Measurements from ENCODE around the gene ABT1. TPM values are rescaled to one million over a fixed set of nuclear protein-coding genes. Genes with fewer than 3 reads are reported as not detected.
A peak's percentile ranks its signal among the peaks of the same experiment; 100 is the strongest.
"Not testable (repeated sequence)": the region's sequence is repeated elsewhere in the genome, so short reads cannot be mapped to it uniquely, and the experiment has no call there.

ABT1 gene
- total RNA-seq (2014; rRNA removed) (26.9 and 33.7 TPM in 2 replicates), Bru-seq, nascent RNA (percentile 91 among the genes with signal in this experiment), BruChase-seq, experiment 1, labeled RNA remaining after a 6-hour chase (percentile 93 among the genes with signal in this experiment), BruChase-seq, experiment 2, labeled RNA remaining after a 2-hour chase (percentile 96 among the genes with signal in this experiment)
- long read RNA-seq, transcript ABT1-201 (3 exons, 2,949 nt) = major isoform, 62 of 71 reads
- long read RNA-seq, partial matches to known transcripts = 0 of 71 reads
- long read RNA-seq, other reads (novel, unspliced or antisense) = 9 of 71 reads

DNA sequence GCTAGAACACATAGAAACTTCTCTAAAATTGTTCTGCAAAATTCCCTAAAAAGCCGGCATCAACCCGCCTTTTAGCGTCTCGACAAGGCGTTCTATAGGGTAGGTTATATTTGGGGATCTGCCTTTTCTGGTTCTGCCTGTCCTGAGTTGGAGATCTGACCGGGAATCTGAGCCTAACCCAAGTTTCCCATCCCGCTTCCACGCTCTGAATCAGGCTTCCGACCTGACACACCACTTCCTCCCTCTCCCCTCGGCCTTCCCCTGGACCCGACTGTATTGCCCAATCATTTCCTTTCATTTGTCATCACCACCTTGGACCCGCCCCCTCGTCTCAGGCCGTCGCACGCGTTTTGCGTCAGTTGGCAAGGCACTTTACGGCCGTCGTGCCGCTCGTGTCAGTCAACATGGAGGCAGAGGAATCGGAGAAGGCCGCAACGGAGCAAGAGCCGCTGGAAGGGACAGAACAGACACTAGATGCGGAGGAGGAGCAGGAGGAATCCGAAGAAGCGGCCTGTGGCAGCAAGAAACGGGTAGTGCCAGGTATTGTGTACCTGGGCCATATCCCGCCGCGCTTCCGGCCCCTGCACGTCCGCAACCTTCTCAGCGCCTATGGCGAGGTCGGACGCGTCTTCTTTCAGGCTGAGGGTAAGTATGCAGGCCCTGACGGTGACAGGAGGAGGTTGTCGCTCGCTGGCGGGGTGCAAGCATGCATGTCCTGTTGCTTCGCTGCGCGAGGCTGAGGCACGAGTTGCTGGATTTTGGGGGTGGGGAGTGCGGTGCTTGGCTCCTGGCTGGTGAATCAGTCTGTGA lies at the start of gene ABT1:
ABT1 (plus strand) TSS at position 375 of the 810 bp plus-strand sequence; CDS start at position 405, 30 bp downstream.
- DNase-seq (peak; percentile 98), ATAC-seq (peak; percentile 91)
- no peak for TF ChIP-seq EZH2phosphoT487 (IDR thresholded peaks at IDR 0.05; ENCODE audit: borderline replicate concordance, low read length)
- TF ChIP-seq, protein P1, sequence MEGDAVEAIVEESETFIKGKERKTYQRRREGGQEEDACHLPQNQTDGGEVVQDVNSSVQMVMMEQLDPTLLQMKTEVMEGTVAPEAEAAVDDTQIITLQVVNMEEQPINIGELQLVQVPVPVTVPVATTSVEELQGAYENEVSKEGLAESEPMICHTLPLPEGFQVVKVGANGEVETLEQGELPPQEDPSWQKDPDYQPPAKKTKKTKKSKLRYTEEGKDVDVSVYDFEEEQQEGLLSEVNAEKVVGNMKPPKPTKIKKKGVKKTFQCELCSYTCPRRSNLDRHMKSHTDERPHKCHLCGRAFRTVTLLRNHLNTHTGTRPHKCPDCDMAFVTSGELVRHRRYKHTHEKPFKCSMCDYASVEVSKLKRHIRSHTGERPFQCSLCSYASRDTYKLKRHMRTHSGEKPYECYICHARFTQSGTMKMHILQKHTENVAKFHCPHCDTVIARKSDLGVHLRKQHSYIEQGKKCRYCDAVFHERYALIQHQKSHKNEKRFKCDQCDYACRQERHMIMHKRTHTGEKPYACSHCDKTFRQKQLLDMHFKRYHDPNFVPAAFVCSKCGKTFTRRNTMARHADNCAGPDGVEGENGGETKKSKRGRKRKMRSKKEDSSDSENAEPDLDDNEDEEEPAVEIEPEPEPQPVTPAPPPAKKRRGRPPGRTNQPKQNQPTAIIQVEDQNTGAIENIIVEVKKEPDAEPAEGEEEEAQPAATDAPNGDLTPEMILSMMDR (conservative IDR thresholded peaks at IDR 0.05; ENCODE audit: low read depth, low read length) = no peak
- no peak for TF ChIP-seq EZH2 (IDR thresholded peaks at IDR 0.05; ENCODE audit: low read length, unreplicated experiment)
- intact Hi-C loops (cut with micrococcal nuclease) = loop anchor here (1.0 to 5.0 kb wide), 2 partner anchors 24 to 536 kb away; a partner anchor contains a TSS
- H3K9ac ChIP-seq (ENCODE audit: low read length) = peak within 1 kb of the TSS; percentile 96
- H3K27ac ChIP-seq (ENCODE audit: low read length) = peak within 1 kb of the TSS; percentile 69
- H3K27me3 ChIP-seq (ENCODE audit: low read length) = no peaks in the 10 kb centered on the region
- peaks cover 21% of the 10 kb centered on the region for H3K79me2 ChIP-seq (ENCODE audit: low read length)
- peaks cover 10% of the 10 kb centered on the region; the same call in 1 of the 2 replicates for H3K4me1 ChIP-seq (ENCODE audit: insufficient read depth, low read length)
- H4K20me1 ChIP-seq (ENCODE audit: low read length) = no peaks in the 10 kb centered on the region
- H2AFZ ChIP-seq (ENCODE audit: low read length) = peak within 1 kb of the TSS; percentile 80
- TSS peak; percentile 59 for BruUV-seq (replicated peaks)
- no peaks in the 10 kb centered on the region for H3K9me3 ChIP-seq (ENCODE audit: low read length)
- ChIA-PET POLR2A (ENCODE audit: unreplicated experiment) (no interaction called here), CTCF (no interaction called here)
- H3K36me3 ChIP-seq (ENCODE audit: low read depth, low read length) = peaks cover 12% of the 10 kb centered on the region
- H3K4me2 ChIP-seq (ENCODE audit: low read length) = peak within 1 kb of the TSS; percentile 96
- no peaks in the 10 kb centered on the region for H3K9me2 ChIP-seq (replicated peaks; ENCODE audit: low read length)
- H3F3A ChIP-seq (ENCODE audit: low read length, unreplicated experiment) = peaks cover 5% of the 10 kb centered on the region
- peak within 1 kb of the TSS; percentile 99 for H3K4me3 ChIP-seq (ENCODE audit: low read length)

GRCh38 chr6:26547363-26547762 lies 49.4 kb upstream of the ABT1 start:
- CTCF ChIA-PET; H3K4me2 ChIP-seq (ENCODE audit: low read length); ATAC-seq; intact Hi-C loops (cut with micrococcal nuclease); H3K79me2 ChIP-seq (ENCODE audit: low read length); H3K9ac ChIP-seq (ENCODE audit: low read length); H3K9me2 ChIP-seq (replicated peaks; ENCODE audit: low read length); H3K4me3 ChIP-seq (ENCODE audit: low read length); H3K9me3 ChIP-seq (ENCODE audit: low read length); H3F3A ChIP-seq (ENCODE audit: low read length, unreplicated experiment); BruUV-seq (replicated peaks); H3K27ac ChIP-seq (ENCODE audit: low read length); DNase-seq; H3K4me1 ChIP-seq (ENCODE audit: insufficient read depth, low read length); H2AFZ ChIP-seq (ENCODE audit: low read length); H4K20me1 ChIP-seq (ENCODE audit: low read length); H3K27me3 ChIP-seq (ENCODE audit: low read length): not testable (repeated sequence)
- POLR2A ChIA-PET (ENCODE audit: unreplicated experiment) = interaction anchor here (0.5 to 0.7 kb wide), 2 partner anchors 313 to 547 kb away, joined by 5 to 11 read pairs; no protein-coding TSS in a partner anchor
- H3K36me3 ChIP-seq (ENCODE audit: low read depth, low read length) = peaks cover 14% of the 10 kb centered on the region

- Histone ChIP-seq H3K79me2 (ENCODE audit: low read length) (no peaks in the 10 kb centered on the region), H3F3A (ENCODE audit: low read length, unreplicated experiment) (no peaks in the 10 kb centered on the region), H2AFZ (ENCODE audit: low read length) (peak overlapping the region; percentile 80), H3K9me3 (ENCODE audit: low read length) (no peaks in the 10 kb centered on the region), H3K4me3 (ENCODE audit: low read length) (peak overlapping the region; percentile 64), H3K36me3 (ENCODE audit: low read depth, low read length) (peaks cover 3% of the 10 kb centered on the region; the same call in 1 of the 2 replicates), H3K9me2 (replicated peaks; ENCODE audit: low read length) (no peaks in the 10 kb centered on the region), H3K27ac (ENCODE audit: low read length) (no peak overlapping the region), H4K20me1 (ENCODE audit: low read length) (no peaks in the 10 kb centered on the region), H3K4me2 (ENCODE audit: low read length) (peak overlapping the region; percentile 55), H3K4me1 (ENCODE audit: insufficient read depth, low read length) (peaks cover 15% of the 10 kb centered on the region), H3K27me3 (ENCODE audit: low read length) (no peaks in the 10 kb centered on the region), H3K9ac (ENCODE audit: low read length) (no peak overlapping the region)
- ATAC-seq = no peak
- DNase-seq = peak; percentile 24
- intact Hi-C loops (cut with micrococcal nuclease) = no loop called here
- ChIA-PET POLR2A (ENCODE audit: unreplicated experiment) (no interaction called here), CTCF (no interaction called here)
- TF ChIP-seq EZH2 (IDR thresholded peaks at IDR 0.05; ENCODE audit: low read length, unreplicated experiment) (no peak), EZH2phosphoT487 (IDR thresholded peaks at IDR 0.05; ENCODE audit: borderline replicate concordance, low read length) (no peak)
- TF ChIP-seq, protein P1 (conservative IDR thresholded peaks at IDR 0.05; ENCODE audit: low read depth, low read length) = no peak
- BruUV-seq (replicated peaks) = no TSS peak
Measured at GRCh38 chr6:26550250-26550993, 46.3 kb upstream of the ABT1 start.
